Measurements from ENCODE around the gene RIMBP2. TPM values are rescaled to one million over a fixed set of nuclear protein-coding genes. Genes with fewer than 3 reads are reported as not detected.

The RIMBP2 gene
- total and polyA plus RNA-seq, 2 experiments from 2014 or later = not detected

GRCh38 chr12:130441771-130442760 lies 274.0 kb downstream of the RIMBP2 start:
- Histone ChIP-seq H3K9ac (no peak overlapping the region), H3F3A (ENCODE audit: insufficient read depth) (no peaks in the 10 kb centered on the region), H2AFZ (no peak overlapping the region), H3K9me3 (ENCODE audit: low read depth) (no peaks in the 10 kb centered on the region), H3K4me2 (ENCODE audit: unreplicated experiment) (no peak overlapping the region), H3K9me2 (ENCODE audit: insufficient read depth) (no peaks in the 10 kb centered on the region), H3K4me3 (no peak overlapping the region), H3K27me3 (replicated peaks; ENCODE audit: insufficient read depth) (no peaks in the 10 kb centered on the region), H3K36me3 (ENCODE audit: low read depth) (no peaks in the 10 kb centered on the region), H4K20me1 (ENCODE audit: insufficient read depth) (no peaks in the 10 kb centered on the region), H3K27ac (no peak overlapping the region), H3K4me1 (ENCODE audit: insufficient read depth) (no peaks in the 10 kb centered on the region), H3K79me2 (ENCODE audit: insufficient read depth) (no peaks in the 10 kb centered on the region)
- in situ Hi-C loops (cut with MboI) = no loop called here
- no peak for TF ChIP-seq EZH2phosphoT487 (IDR thresholded peaks at IDR 0.05; ENCODE audit: insufficient read depth, low read depth)
- no peak for DNase-seq
- 72 to 74% methylated on average over 44 to 45 of the region's 45 CpGs for WGBS, 2 experiments (ENCODE audit: low coverage in 1 of 2, low lambda C conversion rate in 2 of 2, missing lambda C conversion rate in 2 of 2)

DNA sequence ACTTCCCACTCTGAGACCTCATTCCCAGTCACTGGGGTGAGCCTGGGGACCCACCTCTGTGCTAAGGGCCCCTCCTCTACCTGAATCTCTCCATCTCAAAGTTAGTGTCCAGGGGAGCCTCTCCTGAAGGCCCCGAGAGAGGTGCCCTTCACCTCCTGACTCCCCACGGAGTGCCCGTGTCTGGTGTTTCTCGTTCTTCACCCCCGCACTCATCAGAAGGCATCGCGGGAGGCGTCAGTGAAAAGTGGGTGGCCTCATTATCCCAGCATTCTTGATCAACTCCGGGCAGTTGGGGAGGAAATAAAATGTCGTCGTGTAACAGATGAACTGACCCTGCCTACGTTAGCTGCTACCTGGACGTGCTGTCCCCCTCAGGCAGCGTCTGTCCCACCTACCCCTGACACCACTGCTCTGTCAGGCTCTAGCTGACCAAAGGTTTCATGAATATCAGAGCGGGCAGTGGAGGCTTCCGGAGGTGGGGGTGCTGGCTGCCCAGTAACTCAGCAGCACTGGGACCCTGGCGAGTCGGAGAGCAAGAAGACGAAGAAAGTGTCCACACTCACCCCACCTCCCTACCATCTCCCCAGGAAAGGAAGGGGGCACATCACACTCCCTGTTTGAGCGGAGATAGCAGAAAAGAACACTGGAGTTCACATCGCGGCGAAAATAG lies 275.6 kb downstream of the RIMBP2 start:
- TF ChIP-seq EZH2 (IDR thresholded peaks at IDR 0.05; ENCODE audit: insufficient read depth, poor library complexity, severe bottlenecking) (no peak), EZH2phosphoT487 (IDR thresholded peaks at IDR 0.05; ENCODE audit: insufficient read depth, low read depth) (no peak)
- 70 to 77% methylated on average over 23 of the region's 23 CpGs for WGBS, 2 experiments (ENCODE audit: low coverage in 1 of 2, low lambda C conversion rate in 2 of 2, missing lambda C conversion rate in 2 of 2)
- DNase-seq = no peak

DNA sequence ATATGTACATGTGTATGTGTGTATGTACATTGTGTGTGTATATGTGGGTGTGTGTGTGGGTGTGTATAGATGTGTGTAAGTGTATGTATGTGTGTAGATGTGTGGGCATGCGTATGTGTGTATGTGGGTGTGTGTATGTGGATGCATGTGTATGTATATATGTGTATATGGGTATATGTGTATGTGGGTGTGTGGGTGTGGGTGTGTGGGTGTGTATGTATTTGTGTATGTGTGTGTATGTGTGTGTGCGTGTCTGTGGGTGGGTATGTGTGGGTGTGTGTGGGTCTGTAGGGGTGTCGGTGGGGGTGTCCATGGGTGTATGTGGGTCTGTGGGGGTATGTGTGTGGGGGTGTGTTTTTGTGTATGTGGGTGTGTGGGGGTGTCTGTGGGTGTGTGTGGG lies 276.8 kb downstream of the RIMBP2 start:
- Histone ChIP-seq H3K4me1 (ENCODE audit: insufficient read depth) (no peaks in the 10 kb centered on the region), H3K9ac (no peak overlapping the region), H3K27me3 (replicated peaks; ENCODE audit: insufficient read depth) (no peaks in the 10 kb centered on the region), H3K4me2 (ENCODE audit: unreplicated experiment) (no peak overlapping the region), H3K9me3 (ENCODE audit: low read depth) (no peaks in the 10 kb centered on the region), H3K4me3 (no peak overlapping the region), H3F3A (ENCODE audit: insufficient read depth) (no peaks in the 10 kb centered on the region), H3K9me2 (ENCODE audit: insufficient read depth) (no peaks in the 10 kb centered on the region), H3K79me2 (ENCODE audit: insufficient read depth) (no peaks in the 10 kb centered on the region), H3K27ac (no peak overlapping the region), H3K36me3 (ENCODE audit: low read depth) (no peaks in the 10 kb centered on the region), H4K20me1 (ENCODE audit: insufficient read depth) (no peaks in the 10 kb centered on the region), H2AFZ (no peak overlapping the region)
- in situ Hi-C loops (cut with MboI) = no loop called here
- WGBS, 2 experiments (ENCODE audit: low coverage in 1 of 2, low lambda C conversion rate in 2 of 2, missing lambda C conversion rate in 2 of 2) = 53 to 65% methylated on average over 1 to 3 of the region's 3 CpGs
- no peak for DNase-seq
- TF ChIP-seq EZH2phosphoT487 (IDR thresholded peaks at IDR 0.05; ENCODE audit: insufficient read depth, low read depth) = no peak
- no peak for TF ChIP-seq EZH2 (IDR thresholded peaks at IDR 0.05; ENCODE audit: insufficient read depth, poor library complexity, severe bottlenecking)

More for the DNA sequence above, 275.6 kb downstream of the RIMBP2 start:
- Histone ChIP-seq H3K27ac (no peak overlapping the region), H3K27me3 (replicated peaks; ENCODE audit: insufficient read depth) (no peaks in the 10 kb centered on the region), H3K36me3 (ENCODE audit: low read depth) (no peaks in the 10 kb centered on the region), H4K20me1 (ENCODE audit: insufficient read depth) (no peaks in the 10 kb centered on the region), H3K4me1 (ENCODE audit: insufficient read depth) (no peaks in the 10 kb centered on the region), H3K9me3 (ENCODE audit: low read depth) (no peaks in the 10 kb centered on the region), H2AFZ (no peak overlapping the region), H3K4me2 (ENCODE audit: unreplicated experiment) (no peak overlapping the region), H3K9ac (no peak overlapping the region), H3K4me3 (no peak overlapping the region), H3K9me2 (ENCODE audit: insufficient read depth) (no peaks in the 10 kb centered on the region), H3F3A (ENCODE audit: insufficient read depth) (no peaks in the 10 kb centered on the region), H3K79me2 (ENCODE audit: insufficient read depth) (no peaks in the 10 kb centered on the region)
- in situ Hi-C loops (cut with MboI) = no loop called here

DNA sequence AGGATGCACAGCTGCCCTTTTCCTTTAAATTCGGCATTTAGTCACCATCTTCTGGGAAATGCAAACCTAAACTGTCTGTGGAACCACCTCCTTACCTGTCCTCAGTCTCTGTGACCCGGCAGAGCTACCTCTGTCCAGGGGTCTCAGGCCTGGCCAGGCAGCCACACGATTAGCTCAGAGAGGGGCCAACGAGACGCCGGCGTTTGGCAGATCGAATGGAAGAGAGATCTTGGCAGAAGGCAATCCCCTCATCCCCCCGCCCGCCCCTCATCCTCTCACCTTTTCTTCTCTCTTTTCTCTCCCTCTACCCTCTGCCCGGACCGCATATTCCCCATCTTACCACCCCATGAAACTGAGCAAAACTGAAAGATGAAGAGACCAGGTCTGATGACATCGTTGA lies 277.4 kb downstream of the RIMBP2 start:
- H3K4me1 ChIP-seq (ENCODE audit: insufficient read depth) = no peaks in the 10 kb centered on the region
- no peaks in the 10 kb centered on the region for H3F3A ChIP-seq (ENCODE audit: insufficient read depth)
- H3K4me2 ChIP-seq (ENCODE audit: unreplicated experiment) = no peak overlapping the region
- no peak overlapping the region for H2AFZ ChIP-seq
- TF ChIP-seq EZH2phosphoT487 (IDR thresholded peaks at IDR 0.05; ENCODE audit: insufficient read depth, low read depth) (no peak), EZH2 (IDR thresholded peaks at IDR 0.05; ENCODE audit: insufficient read depth, poor library complexity, severe bottlenecking) (no peak)
- no peaks in the 10 kb centered on the region for H3K36me3 ChIP-seq (ENCODE audit: low read depth)
- H3K9me2 ChIP-seq (ENCODE audit: insufficient read depth) = no peaks in the 10 kb centered on the region
- no peaks in the 10 kb centered on the region for H3K27me3 ChIP-seq (replicated peaks; ENCODE audit: insufficient read depth)
- WGBS, 2 experiments (ENCODE audit: low coverage in 1 of 2, low lambda C conversion rate in 2 of 2, missing lambda C conversion rate in 2 of 2) = 66 to 78% methylated on average over 11 to 13 of the region's 13 CpGs
- DNase-seq = no peak
- in situ Hi-C loops (cut with MboI) = no loop called here
- H3K79me2 ChIP-seq (ENCODE audit: insufficient read depth) = no peaks in the 10 kb centered on the region
- no peak overlapping the region for H3K27ac ChIP-seq
- H4K20me1 ChIP-seq (ENCODE audit: insufficient read depth) = no peaks in the 10 kb centered on the region
- H3K9me3 ChIP-seq (ENCODE audit: low read depth) = no peaks in the 10 kb centered on the region
- no peak overlapping the region for H3K4me3 ChIP-seq
- H3K9ac ChIP-seq = no peak overlapping the region
